Choroid plexus epithelial cell (primary cell): ENCODE measurements around the gene RNASE12.
"Not testable (repeated sequence)": the region's sequence is repeated elsewhere in the genome, so short reads cannot be mapped to it uniquely, and the experiment has no call there.

Experiments used
- DNase-seq: peaks from one replicate; pipeline ENCODE4 v3.0.0-alpha.2; 2010; ENCODE audit warnings: low read depth
- H3K4me3 ChIP-seq: 2 replicates; pipeline ENCODE4 v1.5.1; 2011; ENCODE audit warnings: low read depth, mild to moderate bottlenecking, control low read depth, low read length, moderate library complexity
- TF ChIP-seq, protein P1 (sequence below): conservative IDR thresholded peaks from 2 replicates; pipeline ENCODE4 v1.5.1; 2011; ENCODE audit warnings: low read depth, mild to moderate bottlenecking, control low read depth, inconsistent platforms, low read length, moderate library complexity

RNASE12 gene

DNA sequence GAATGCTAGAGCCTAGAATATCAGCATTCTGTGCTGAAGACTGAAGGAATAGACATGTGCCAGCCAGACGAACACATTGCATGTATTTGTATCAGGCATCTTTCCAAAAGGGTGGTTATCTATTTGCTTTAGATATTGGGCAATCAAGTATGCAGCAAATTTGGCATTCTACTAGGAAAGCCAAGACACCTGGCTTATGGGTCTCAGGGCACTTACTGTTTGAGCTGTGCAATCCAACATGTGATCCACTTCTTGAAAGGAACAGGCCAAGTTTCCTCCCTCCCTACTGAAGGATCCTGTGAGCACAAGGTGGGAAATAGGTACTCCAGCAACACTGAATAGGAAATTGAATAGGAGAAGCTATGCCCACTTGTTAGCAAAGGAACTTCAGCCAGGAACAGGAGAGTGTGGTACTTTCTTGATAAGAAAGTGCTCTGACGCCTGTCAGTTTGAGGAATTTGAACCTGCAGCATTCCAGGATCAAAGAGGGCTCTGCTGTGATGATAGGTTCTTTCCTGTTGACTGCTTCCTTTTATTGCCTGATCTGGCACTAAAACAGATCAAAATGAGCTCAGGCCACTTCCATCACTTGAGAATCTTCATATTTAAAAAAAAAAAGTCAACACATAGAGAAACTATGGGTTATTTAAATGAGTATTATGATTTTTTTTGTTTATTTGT, 29.8 kb upstream of the RNASE12 start:
- TF ChIP-seq, protein P1, sequence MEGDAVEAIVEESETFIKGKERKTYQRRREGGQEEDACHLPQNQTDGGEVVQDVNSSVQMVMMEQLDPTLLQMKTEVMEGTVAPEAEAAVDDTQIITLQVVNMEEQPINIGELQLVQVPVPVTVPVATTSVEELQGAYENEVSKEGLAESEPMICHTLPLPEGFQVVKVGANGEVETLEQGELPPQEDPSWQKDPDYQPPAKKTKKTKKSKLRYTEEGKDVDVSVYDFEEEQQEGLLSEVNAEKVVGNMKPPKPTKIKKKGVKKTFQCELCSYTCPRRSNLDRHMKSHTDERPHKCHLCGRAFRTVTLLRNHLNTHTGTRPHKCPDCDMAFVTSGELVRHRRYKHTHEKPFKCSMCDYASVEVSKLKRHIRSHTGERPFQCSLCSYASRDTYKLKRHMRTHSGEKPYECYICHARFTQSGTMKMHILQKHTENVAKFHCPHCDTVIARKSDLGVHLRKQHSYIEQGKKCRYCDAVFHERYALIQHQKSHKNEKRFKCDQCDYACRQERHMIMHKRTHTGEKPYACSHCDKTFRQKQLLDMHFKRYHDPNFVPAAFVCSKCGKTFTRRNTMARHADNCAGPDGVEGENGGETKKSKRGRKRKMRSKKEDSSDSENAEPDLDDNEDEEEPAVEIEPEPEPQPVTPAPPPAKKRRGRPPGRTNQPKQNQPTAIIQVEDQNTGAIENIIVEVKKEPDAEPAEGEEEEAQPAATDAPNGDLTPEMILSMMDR, result no peak
- DNase-seq, result no peak
- no peak overlapping the region for H3K4me3 ChIP-seq

DNA sequence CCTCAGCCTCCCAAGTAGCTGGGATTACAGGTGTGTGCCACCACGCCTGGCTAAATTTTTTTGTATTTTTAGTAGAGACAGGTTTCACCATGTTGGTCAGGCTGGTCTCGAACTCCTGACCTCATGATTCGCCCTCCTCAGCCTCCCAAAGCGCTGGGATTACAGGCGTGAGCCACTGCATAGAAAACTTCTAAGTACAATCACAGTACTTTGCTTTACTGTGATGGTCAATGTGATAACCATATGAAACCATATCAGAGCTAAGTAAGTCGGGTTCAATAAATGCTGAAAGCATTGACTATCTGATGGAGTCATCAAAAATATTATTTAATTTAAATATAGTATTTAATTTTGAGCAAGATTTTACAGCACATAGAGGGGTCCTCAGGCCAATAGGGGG, 28.5 kb upstream of the RNASE12 start:
- not testable (repeated sequence) for H3K4me3 ChIP-seq, DNase-seq

DNA sequence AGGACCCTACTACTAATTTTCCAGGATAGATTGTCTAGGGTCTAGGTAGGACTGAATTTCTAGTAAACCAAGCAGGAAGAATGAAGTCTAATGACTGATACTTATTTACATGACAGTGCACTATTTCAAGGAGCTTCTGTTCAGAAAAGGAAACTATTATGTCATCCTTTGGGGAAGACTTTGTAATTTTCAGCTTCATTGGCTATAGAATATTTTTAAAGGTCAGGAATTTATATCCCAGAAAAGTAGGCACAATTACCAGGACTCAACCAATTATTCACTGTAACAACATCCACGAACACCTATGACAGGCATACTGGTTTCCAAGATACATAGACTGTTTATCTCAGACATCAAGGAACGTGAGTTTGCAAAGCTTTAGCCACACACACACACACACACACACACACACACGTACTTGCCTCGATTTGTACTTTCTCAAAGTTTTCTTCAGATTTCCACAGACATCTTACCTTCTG, 27.1 kb upstream of the RNASE12 start:
- DNase-seq, result no peak
- no peak overlapping the region for H3K4me3 ChIP-seq
- TF ChIP-seq, protein P1, result no peak

DNA sequence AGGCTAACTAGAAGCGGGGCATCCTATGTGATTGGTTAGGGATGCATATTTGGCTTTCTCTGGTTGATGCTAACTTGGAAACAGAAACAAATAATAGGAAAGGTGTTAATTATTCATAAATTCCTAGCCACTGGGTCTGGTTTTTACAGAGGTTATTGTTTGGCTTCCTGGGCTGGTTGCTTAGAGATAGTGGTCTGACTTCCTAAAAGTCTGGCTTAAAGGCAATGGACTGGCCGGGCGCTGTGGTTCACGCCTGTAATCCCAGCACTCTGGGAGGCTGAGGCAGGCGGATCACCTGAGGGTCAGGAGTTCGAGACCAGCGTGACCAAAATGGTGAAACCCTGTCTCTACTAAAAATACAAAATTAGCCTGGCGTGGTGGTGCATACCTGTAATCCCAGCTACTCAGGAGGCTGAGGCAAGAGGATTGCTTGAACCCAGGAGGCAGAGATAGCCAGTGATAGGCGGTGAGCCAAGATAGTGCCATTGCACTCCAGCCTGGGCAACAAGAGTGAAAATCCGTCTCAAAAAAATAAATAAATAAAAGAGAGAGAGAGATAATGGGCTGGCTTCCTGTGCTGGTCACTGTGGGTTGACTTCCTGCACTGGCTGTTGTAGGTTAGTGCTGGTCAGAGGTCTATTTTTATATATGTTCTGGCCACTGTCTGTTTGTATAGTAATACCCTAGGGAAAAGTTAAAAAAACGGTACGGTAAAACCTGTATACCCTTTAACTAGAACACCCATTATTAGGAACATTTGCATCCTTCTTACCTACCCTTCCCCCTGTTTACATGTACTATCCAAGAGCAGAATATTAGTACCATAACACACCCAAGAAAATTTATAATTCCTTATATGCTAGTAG, 26.2 kb upstream of the RNASE12 start:
- H3K4me3 ChIP-seq, result no peak overlapping the region
- TF ChIP-seq, protein P1, result no peak
- DNase-seq, result no peak

DNA sequence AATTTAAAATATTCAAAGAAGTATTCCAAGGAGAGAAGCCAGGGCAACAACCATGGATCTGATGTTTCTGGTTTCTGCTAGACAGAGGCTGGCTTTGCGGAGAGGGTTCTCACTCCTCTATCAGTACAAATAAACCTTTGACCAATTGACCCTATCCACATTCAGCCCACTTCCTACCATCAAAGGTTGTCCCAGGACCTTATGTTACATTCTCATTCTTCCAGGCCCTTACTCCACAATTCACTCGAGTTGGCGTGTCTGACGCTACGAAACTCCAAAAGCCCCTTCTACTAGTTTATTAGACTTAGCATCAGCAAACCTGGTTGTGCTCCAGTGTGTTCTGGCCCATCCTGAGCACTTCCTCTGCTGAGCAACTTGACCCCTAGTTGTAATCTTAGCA, 24.8 kb upstream of the RNASE12 start:
- H3K4me3 ChIP-seq, result no peak overlapping the region
- TF ChIP-seq, protein P1, result no peak
- DNase-seq, result no peak

DNA sequence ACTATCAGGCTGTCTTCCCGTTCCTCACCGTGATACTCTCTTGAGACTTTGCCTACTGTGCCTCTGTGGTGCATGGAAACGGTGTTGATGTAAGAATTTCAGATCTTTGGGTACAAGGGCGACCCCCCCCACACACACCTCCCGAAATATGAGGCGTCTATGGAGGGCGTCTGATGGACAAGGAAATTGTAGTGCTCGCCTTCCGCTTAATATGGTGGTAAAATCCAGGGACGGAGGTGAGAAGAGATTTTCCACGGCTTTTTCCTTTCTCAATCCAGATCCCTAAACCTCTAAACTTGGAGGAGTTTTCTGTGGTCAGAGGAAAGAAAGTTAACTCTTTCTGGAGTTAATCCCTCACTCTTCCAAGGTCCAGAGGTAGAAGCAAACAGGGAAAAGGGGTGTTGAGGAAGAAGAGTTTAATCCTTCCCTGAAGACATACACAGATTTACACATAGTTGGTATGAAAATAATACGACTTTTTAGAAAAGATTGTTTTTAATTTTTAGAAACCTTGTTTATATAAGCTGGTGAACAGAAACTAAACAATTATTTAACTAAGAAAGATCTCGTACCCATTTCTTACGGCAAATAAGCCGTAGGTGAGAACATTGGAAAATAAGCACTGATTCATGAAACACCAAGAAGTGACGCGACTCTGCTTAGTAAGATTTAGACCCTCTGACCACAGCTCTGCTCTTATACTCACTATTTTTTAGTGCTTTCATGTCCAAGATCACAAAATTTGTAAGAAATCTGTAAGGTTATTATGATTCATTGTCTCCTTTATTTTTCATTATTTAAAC, 23.1 kb upstream of the RNASE12 start:
- H3K4me3 ChIP-seq, result peak overlapping the region; percentile 57
- peak; percentile 26 for DNase-seq
- TF ChIP-seq, protein P1, result no peak
